GM12872 (cell line): ENCODE results near the gene NOX4.

Experiments
- TF ChIP-seq, protein P1 (sequence below): IDR thresholded peaks from 3 replicates; pipeline ENCODE4 v1.5.1; 2011; ENCODE audit warnings: low read depth, mild to moderate bottlenecking, low read length, moderate library complexity; ENCODE audit not compliant: insufficient read depth

Gene NOX4

DNA sequence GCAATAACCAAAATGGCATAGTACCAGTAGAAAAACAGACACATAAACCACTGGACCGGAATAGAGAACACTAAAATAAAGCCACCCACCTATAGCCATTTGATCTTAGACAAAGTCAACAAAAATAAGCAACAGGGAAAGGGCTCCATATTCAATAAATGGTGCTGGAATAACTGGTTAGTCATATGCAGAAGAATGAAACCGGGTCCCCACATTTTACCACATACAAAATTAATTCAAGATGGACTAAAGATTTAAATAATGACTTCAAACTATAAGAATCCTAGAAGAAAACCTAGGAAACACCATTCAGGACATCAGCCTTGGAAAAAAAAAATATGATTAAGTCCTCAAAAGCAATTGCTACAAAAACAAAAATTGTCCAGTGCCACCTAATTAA is 30.1 kb upstream of the NOX4 start:
- TF ChIP-seq, protein P1, sequence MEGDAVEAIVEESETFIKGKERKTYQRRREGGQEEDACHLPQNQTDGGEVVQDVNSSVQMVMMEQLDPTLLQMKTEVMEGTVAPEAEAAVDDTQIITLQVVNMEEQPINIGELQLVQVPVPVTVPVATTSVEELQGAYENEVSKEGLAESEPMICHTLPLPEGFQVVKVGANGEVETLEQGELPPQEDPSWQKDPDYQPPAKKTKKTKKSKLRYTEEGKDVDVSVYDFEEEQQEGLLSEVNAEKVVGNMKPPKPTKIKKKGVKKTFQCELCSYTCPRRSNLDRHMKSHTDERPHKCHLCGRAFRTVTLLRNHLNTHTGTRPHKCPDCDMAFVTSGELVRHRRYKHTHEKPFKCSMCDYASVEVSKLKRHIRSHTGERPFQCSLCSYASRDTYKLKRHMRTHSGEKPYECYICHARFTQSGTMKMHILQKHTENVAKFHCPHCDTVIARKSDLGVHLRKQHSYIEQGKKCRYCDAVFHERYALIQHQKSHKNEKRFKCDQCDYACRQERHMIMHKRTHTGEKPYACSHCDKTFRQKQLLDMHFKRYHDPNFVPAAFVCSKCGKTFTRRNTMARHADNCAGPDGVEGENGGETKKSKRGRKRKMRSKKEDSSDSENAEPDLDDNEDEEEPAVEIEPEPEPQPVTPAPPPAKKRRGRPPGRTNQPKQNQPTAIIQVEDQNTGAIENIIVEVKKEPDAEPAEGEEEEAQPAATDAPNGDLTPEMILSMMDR, result no peak

DNA sequence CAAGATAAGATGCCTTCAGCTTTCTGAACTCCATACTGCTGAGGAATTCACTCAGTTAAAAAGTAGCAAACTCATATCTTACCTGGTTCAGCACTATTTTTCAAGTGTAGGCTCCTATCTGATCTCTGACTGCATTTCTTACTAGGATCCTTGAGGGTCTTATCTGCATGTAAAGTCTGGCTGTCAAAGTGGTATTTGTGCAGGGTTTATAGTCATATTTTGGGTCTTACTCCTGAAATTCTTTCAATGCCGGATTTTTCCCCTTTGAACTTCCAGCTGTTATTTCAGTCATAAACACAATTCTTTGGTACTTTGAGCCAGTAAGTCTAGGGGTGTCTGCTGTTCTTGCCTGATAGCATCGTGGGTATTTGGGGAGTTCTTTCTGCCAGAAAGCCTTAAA is 25.3 kb upstream of the NOX4 start:
- TF ChIP-seq, protein P1, result no peak

DNA sequence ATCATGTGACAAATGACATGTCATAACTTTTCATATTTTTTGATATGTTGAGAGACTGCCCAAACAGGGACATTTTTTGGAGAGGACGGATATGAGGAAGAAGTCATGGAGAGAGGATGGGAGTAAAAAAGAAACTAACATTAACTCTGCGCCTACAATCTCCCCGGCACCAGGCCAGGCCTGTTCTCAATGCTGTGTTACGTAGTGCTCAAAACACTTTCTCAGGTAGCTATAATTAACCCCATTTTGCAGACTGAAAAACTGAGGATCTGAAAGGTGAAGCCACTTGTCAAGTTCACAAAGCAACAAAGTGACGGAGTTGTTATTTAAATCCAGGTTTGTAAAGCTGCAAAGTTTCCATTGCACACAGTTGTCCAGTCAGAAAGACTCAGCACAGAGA is 17.4 kb upstream of the NOX4 start:
- TF ChIP-seq, protein P1, result no peak

DNA sequence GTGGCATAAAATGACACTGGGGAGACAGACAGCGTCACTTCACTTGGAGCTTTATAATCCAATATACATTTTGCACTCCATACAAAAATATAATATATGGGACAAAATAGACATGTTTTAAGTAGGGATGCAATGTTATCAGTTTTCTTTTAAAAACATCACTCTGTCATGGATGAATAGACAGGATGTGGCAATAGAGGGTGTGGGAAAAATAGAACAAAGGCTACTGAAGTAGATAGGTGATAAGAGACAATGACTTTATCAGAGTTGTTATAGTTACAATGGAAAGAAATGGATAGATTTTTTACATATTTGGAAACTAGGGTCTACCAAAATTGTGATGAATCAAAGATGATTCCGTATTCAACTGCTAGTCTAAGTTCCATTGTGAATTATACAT is 13.1 kb upstream of the NOX4 start:
- TF ChIP-seq, protein P1, result no peak

DNA sequence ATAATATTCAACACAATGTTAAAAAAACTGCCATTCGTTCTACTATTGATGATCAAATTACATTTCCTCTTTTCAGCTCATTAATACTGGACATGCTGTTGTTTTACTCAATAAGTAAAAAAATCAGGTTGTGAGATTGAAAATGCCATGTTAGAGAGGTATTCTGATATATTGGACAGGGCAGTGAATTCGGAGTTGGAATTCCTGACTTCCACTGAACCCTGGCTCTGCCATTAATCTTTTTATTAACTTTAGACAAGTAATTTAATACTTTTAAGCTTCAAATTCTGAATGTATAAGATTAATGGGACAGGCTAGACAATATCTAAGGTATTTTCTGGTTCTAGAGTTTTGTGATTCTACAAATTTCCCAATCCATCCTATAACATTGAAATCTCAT is 12.2 kb upstream of the NOX4 start:
- TF ChIP-seq, protein P1, result no peak

DNA sequence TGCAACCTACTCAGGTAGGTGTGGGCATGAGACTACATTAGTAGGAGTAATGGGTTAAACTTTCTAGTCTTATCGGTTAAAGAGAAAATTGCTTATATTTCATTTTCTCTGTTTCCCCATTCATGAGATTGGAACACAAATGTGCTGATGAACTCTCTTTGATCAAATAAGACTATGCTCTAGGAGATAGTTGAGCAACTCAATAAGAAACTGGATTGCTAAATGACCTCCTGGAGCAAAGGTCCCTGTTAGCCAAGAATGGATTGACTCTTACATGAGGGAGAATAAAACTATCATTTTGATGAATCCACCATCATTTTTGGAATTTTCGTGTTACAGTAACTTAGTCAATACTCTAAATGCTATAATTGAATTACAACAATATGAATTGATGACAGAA is 11.1 kb upstream of the NOX4 start:
- TF ChIP-seq, protein P1, result no peak

DNA sequence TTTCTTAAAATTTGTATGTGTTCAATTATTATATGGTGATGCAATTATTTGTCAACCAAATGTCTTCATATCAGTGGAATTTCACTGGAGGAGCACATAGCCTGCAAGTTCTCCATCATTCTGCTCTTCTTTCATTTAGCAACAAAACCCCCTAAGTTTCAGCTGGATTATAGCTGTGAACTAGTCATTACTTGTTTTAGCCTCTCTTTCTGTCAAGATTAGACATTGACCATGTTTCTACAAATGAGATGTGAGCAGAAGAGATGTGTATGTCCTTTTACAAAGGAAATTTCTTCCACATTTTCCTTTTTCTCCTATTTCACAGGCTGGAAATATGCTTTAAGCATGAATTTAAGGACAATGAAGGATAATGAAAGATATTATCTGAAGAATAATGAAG is 9.2 kb upstream of the NOX4 start:
- TF ChIP-seq, protein P1, result no peak

DNA sequence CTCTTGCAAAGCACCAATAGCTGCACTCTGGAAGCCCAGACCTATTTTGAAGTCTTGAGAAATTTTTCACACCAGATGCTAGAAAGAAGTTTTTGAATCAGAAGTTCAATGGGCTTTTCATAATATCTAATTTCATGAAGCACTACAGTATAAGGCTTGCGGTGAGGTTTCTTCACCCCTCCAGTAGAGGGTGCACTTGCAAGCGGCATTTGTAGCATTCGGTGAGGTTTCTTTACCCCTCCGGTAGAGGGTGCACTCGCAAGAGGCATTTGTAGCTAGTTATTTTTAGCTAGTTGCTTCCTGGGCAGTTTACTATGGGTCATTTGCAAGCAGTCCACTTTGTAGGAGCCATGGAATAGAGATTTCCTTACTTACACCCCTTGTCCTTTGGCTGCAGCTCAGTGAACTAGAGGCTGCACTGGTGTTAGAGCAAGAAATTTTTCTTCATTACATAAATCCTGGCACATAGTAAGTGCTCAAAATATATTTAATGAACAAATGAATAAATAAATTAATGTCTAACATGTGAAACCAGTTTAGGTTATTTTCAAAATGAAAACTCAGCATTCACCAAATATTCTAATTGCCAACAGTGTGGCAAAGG is 7.8 kb upstream of the NOX4 start:
- TF ChIP-seq, protein P1, result peak; percentile 34; the same call in 2 of the 3 replicates
